A549 (cell line): ENCODE results near the gene CAMKK2.

Source experiments
- CBX8 ChIP-seq: fragments of 200-600 bp; sonication (generic); IDR thresholded peaks from 2 replicates; pipeline ENCODE4 v1.6.1; 2016
- CEBPB ChIP-seq, 2 experiments: fragments of >200 bp in 1 of 2; sonication (Bioruptor Twin) in 1 of 2; formaldehyde crosslinking in 1 of 2; IDR thresholded peaks; 2 replicates each; pipeline ENCODE4 v1.6.1; 2012 to 2016
- CHD4 ChIP-seq: fragments of 200-600 bp; sonication (generic); IDR thresholded peaks from 2 replicates; pipeline ENCODE4 v1.6.1; 2016; ENCODE audit warnings: antibody characterized with exemption, mild to moderate bottlenecking, borderline replicate concordance
- JUN ChIP-seq, 2 experiments: fragments of >200 bp; sonication (Bioruptor Twin); formaldehyde crosslinking; IDR thresholded peaks; 2 replicates in 1 of 2; 3 replicates in 1 of 2; pipeline ENCODE4 v1.6.1; 2016 to 2017
- JUNB ChIP-seq: fragments of >200 bp; sonication (Bioruptor Twin); formaldehyde crosslinking; IDR thresholded peaks from 2 replicates; pipeline ENCODE4 v1.6.1; 2016
- PHF8 ChIP-seq: fragments of 200-600 bp; sonication (generic); IDR thresholded peaks from 2 replicates; pipeline ENCODE4 v1.6.1; 2016; ENCODE audit warnings: low read depth, mild to moderate bottlenecking, antibody characterized with exemption, moderate library complexity, borderline replicate concordance
- POLR2A ChIP-seq: IDR thresholded peaks from 2 replicates; pipeline ENCODE4 v1.6.1; 2012; ENCODE audit warnings: mild to moderate bottlenecking, low read length
- RCOR1 ChIP-seq: fragments of 150-350 bp; IDR thresholded peaks from 2 replicates; pipeline ENCODE4 v1.6.1; 2014; ENCODE audit warnings: antibody characterized with exemption, low read length, low read depth
- ZFP36 ChIP-seq: fragments of 450-650 bp; IDR thresholded peaks from 2 replicates; pipeline ENCODE4 v1.6.1; 2014; ENCODE audit warnings: borderline replicate concordance; ENCODE audit not compliant: partially characterized antibody
- TF ChIP-seq, protein P1 (sequence below): fragments of >200 bp; sonication (Bioruptor Twin); formaldehyde crosslinking; IDR thresholded peaks from 3 replicates; pipeline ENCODE4 v1.5.1; 2016
- TF ChIP-seq, protein P2 (sequence below): IDR thresholded peaks from 2 replicates; pipeline ENCODE4 v1.6.1; 2012
- TF ChIP-seq, protein P3 (sequence below): fragments of 250-450 bp; sonication (Bioruptor Pico); IDR thresholded peaks from 2 replicates; pipeline ENCODE4 v1.5.0; 2021; ENCODE audit warnings: mild to moderate bottlenecking, moderate library complexity, borderline replicate concordance

DNA sequence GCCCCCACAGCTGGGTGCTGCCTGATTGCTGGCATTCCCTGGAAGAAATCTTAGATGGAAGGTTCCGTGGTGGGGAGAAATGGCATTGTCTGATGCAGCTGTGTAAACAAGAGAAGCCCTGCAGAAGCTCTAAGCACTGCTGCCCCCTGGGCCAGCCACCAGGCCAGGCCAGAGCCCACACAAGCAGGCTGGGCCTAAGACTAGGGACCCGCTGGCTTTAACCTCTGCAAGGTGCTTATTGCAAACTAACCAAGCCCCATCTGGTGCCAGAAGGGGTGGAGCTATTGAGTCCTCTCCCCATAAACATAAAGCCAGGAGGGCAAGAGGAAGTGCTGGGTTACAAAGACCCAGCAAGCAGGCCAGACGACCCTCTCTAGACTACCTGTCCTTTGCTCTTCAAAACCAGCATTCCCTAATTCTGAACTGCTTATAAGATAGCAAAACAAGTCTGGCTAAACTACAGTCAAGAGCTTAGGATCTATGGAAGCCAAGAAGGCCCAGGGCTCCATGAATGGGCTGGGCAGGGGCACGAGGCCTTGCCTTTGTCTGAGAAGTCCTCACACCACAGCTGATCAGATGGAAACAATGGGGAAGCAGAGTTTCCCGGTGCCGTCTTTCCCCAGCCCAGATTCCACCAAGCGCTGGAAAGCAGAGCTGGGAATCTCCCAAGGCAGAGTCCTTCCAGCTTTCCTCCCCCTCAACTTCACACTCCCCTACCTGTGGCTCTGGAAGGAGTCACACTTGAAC, 57.7 kb downstream of the CAMKK2 start:
- TF ChIP-seq ZFP36 (no peak), RCOR1 (no peak), CEBPB (IDR thresholded peaks at IDR 0.05) (no peak), PHF8 (no peak), JUNB (no peak), CHD4 (no peak), JUN (IDR thresholded peaks at IDR 0.05) (no peak), CBX8 (no peak), POLR2A (no peak)
- TF ChIP-seq, protein P1, sequence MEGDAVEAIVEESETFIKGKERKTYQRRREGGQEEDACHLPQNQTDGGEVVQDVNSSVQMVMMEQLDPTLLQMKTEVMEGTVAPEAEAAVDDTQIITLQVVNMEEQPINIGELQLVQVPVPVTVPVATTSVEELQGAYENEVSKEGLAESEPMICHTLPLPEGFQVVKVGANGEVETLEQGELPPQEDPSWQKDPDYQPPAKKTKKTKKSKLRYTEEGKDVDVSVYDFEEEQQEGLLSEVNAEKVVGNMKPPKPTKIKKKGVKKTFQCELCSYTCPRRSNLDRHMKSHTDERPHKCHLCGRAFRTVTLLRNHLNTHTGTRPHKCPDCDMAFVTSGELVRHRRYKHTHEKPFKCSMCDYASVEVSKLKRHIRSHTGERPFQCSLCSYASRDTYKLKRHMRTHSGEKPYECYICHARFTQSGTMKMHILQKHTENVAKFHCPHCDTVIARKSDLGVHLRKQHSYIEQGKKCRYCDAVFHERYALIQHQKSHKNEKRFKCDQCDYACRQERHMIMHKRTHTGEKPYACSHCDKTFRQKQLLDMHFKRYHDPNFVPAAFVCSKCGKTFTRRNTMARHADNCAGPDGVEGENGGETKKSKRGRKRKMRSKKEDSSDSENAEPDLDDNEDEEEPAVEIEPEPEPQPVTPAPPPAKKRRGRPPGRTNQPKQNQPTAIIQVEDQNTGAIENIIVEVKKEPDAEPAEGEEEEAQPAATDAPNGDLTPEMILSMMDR: no peak
- TF ChIP-seq, protein P2, sequence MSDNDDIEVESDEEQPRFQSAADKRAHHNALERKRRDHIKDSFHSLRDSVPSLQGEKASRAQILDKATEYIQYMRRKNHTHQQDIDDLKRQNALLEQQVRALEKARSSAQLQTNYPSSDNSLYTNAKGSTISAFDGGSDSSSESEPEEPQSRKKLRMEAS: no peak
- TF ChIP-seq, protein P3, sequence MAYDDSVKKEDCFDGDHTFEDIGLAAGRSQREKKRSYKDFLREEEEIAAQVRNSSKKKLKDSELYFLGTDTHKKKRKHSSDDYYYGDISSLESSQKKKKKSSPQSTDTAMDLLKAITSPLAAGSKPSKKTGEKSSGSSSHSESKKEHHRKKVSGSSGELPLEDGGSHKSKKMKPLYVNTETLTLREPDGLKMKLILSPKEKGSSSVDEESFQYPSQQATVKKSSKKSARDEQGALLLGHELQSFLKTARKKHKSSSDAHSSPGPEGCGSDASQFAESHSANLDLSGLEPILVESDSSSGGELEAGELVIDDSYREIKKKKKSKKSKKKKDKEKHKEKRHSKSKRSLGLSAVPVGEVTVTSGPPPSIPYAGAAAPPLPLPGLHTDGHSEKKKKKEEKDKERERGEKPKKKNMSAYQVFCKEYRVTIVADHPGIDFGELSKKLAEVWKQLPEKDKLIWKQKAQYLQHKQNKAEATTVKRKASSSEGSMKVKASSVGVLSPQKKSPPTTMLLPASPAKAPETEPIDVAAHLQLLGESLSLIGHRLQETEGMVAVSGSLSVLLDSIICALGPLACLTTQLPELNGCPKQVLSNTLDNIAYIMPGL: no peak
